Measurements from ENCODE around the gene CFAP410. TPM values are rescaled to one million over a fixed set of nuclear protein-coding genes. Genes with fewer than 3 reads are reported as not detected.

The CFAP410 gene
- total and polyA plus RNA-seq, 2 of the 8 experiments (the other 6 are each of a cell fraction or from before 2014, with no cell fraction given): 10.6 to 12.0 TPM

GRCh38 chr21:44314128-44314527, 25.1 kb downstream of the CFAP410 start:
- H3K36me3 ChIP-seq (ENCODE audit: control insufficient read depth in 2 of 4, insufficient read depth in 4 of 4, low read length in 3 of 4): peaks cover 0 to 27% (median 11%) of the 10 kb centered on the region in 4 experiments; a peak in 6 of 8 replicates
- H4K5ac ChIP-seq (ENCODE audit: insufficient read length, low read depth, low read length): no peak overlapping the region
- H3K56ac ChIP-seq (replicated peaks; ENCODE audit: insufficient read length, low read depth, low read length): no peak overlapping the region
- H3K4me2 ChIP-seq (ENCODE audit: insufficient read depth in 1 of 2, low read depth in 2 of 2, low read length in 2 of 2): no peak overlapping the region
- H2BK12ac ChIP-seq (ENCODE audit: low read depth, low read length): no peak overlapping the region
- no peak overlapping the region for H3K4me3 ChIP-seq (ENCODE audit: extremely low read depth in 1 of 4, insufficient read depth in 2 of 4, low read depth in 3 of 4, low read length in 4 of 4)
- no peak overlapping the region for H4K91ac ChIP-seq (replicated peaks; ENCODE audit: insufficient read length, low read length)
- H4K8ac ChIP-seq (ENCODE audit: extremely low read depth, insufficient read depth, low read length): no peak overlapping the region
- H2BK120ac ChIP-seq (replicated peaks; ENCODE audit: low read depth, low read length): no peak overlapping the region
- H3K79me2 ChIP-seq (ENCODE audit: control insufficient read depth in 1 of 2, insufficient read depth in 2 of 2, low read length in 2 of 2): no peaks in the 10 kb centered on the region
- H3K9ac ChIP-seq (replicated peaks in 1 of 4; ENCODE audit: extremely low read depth in 1 of 4, low read depth in 3 of 4, low read length in 3 of 4): no peak overlapping the region
- H2BK15ac ChIP-seq (ENCODE audit: low read length): no peak overlapping the region
- FAIRE-seq (no peak), DNase-seq (ENCODE audit: low read depth in 1 of 2, low spot score in 2 of 2) (no peak)
- H2AFZ ChIP-seq (ENCODE audit: low read length): no peak overlapping the region
- H2BK5ac ChIP-seq (ENCODE audit: low read depth, low read length): no peak overlapping the region
- 94% methylated on average over 6 of the region's 15 CpGs; no CpG with 5 or more reads in 1 of the 2 experiments for WGBS, 2 experiments (ENCODE audit: extremely low coverage in 1 of 2, insufficient coverage in 1 of 2, insufficient read length in 1 of 2, insufficient replicate concordance in 2 of 2, low coverage in 1 of 2, low lambda C conversion rate in 2 of 2, missing lambda C conversion rate in 1 of 2)
- H3K27me3 ChIP-seq (replicated peaks in 1 of 4; ENCODE audit: control insufficient read depth in 3 of 4, extremely low read depth in 1 of 4, insufficient read depth in 3 of 4, low read length in 3 of 4): no peaks in the 10 kb centered on the region
- H3K23me2 ChIP-seq (ENCODE audit: low read depth, low read length): no peaks in the 10 kb centered on the region
- H3K27ac ChIP-seq (ENCODE audit: low read depth, low read length): no peak overlapping the region
- no peak overlapping the region for H3K14ac ChIP-seq (ENCODE audit: insufficient read length)
- no peak for TF ChIP-seq SRF (IDR thresholded peaks at IDR 0.05; ENCODE audit: low read depth, low read length)
- CTCF ChIA-PET (ENCODE audit: partially characterized antibody): interaction anchor here (1.0 kb wide), 1 partner anchor 10 kb away, joined by 3 read pairs; no protein-coding TSS in a partner anchor
- peaks cover 0 to 14% of the 10 kb centered on the region in 2 experiments for H4K20me1 ChIP-seq (replicated peaks in 1 of 2; ENCODE audit: control insufficient read depth in 1 of 2, insufficient read depth in 2 of 2, low read length in 2 of 2)
- H3K18ac ChIP-seq (ENCODE audit: extremely low read depth, low read length): no peak overlapping the region
- POLR2A ChIA-PET (ENCODE audit: partially characterized antibody): interaction anchor here (1.9 kb wide), 1 partner anchor 14 kb away, joined by 4 read pairs; no protein-coding TSS in a partner anchor
- no peaks in the 10 kb centered on the region for H3K9me3 ChIP-seq (ENCODE audit: insufficient read depth in 2 of 2, low read depth in 1 of 2, low read length in 1 of 2)
- H3K79me1 ChIP-seq (ENCODE audit: low read depth, low read length): no peaks in the 10 kb centered on the region; the same call in 1 of the 2 replicates
- no peak overlapping the region for H2AK5ac ChIP-seq (ENCODE audit: low read depth, low read length)
- no peak overlapping the region for H2BK20ac ChIP-seq (ENCODE audit: low read length)
- H3K23ac ChIP-seq (ENCODE audit: insufficient read length): no peak overlapping the region
- H3K4me1 ChIP-seq (replicated peaks in 1 of 4; ENCODE audit: control insufficient read depth in 3 of 4, insufficient read depth in 4 of 4, low read length in 3 of 4): no peaks in the 10 kb centered on the region
- no peak overlapping the region for H3K4ac ChIP-seq (replicated peaks; ENCODE audit: insufficient read length, low read depth, low read length)

Measured in H1 (cell line).